Sigmoid colon (tissue), 7 donors: Measurements from ENCODE around the gene RAB31. TPM values are rescaled to one million over a fixed set of nuclear protein-coding genes. Genes with fewer than 3 reads are reported as not detected.

Experiments
- DNase-seq: peaks from one replicate; pipeline ENCODE4 v3.0.0-alpha.2; 2019
- H3K27ac ChIP-seq, 4 donors: fragments of 200-600 bp; sonication (generic); one replicate each; pipeline ENCODE4 v1.5.1; 2016 to 2019; ENCODE audit warnings: mild to moderate bottlenecking in 1 of 4
- H3K27me3 ChIP-seq, 3 donors: fragments of 200-600 bp; sonication (generic); one replicate each; pipeline ENCODE4 v1.5.1; 2019; ENCODE audit warnings: mild to moderate bottlenecking in 1 of 3
- H3K36me3 ChIP-seq, 4 donors: fragments of 200-600 bp; sonication (generic); one replicate each; pipeline ENCODE4 v1.5.1; 2016 to 2019
- H3K4me1 ChIP-seq, 4 donors: fragments of 200-600 bp; sonication (generic); one replicate each; pipeline ENCODE4 v1.5.1; 2017 to 2019
- H3K4me3 ChIP-seq, 4 donors: fragments of 200-600 bp; sonication (generic); one replicate each; pipeline ENCODE4 v1.5.1; 2017 to 2019; ENCODE audit warnings: mild to moderate bottlenecking in 2 of 4, moderate library complexity in 1 of 4
- H3K9me3 ChIP-seq, 4 donors: fragments of 200-600 bp in 3 of 4; sonication (generic) in 3 of 4; one replicate each; pipeline versions ENCODE4 v1.5.1 to v1.6.1; 2013 to 2019
- CTCF ChIP-seq, 4 experiments: fragments of 450-650 bp in 3 of 4; fragments of 200-600 bp in 1 of 4; IDR thresholded peaks; one replicate each; pipeline ENCODE4 v1.5.1; 2016 to 2019; ENCODE audit warnings: antibody characterized with exemption in 4 of 4, mild to moderate bottlenecking in 3 of 4, moderate library complexity in 2 of 4
- EP300 ChIP-seq, 4 donors: sonication (generic); formaldehyde crosslinking; IDR thresholded peaks; one replicate each; pipeline ENCODE4 v1.6.1; 2017; ENCODE audit warnings: antibody characterized with exemption in 4 of 4
- POLR2A ChIP-seq, 2 donors: fragments of 450-650 bp; IDR thresholded peaks; one replicate each; pipeline ENCODE4 v1.6.1; 2016; ENCODE audit warnings: antibody characterized with exemption in 2 of 2, mild to moderate bottlenecking in 2 of 2, moderate library complexity in 2 of 2
- POLR2AphosphoS5 ChIP-seq, 4 donors: sonication (generic); formaldehyde crosslinking; IDR thresholded peaks; one replicate each; pipeline ENCODE4 v1.6.1; 2017; ENCODE audit warnings: antibody characterized with exemption in 4 of 4
- WGBS, 2 donors: extraction: QIAGEN DNeasy Blood & Tissue Kit; methylation state at CpG; one replicate each; pipeline ENCODE4 v1.1.7; 2013; 5-methylcytosine and 5-hydroxymethylcytosine counted together
- intact Hi-C: fragments of 100-400 bp; cut with DNase I; formaldehyde crosslinking; loops from one replicate; pipeline ENCODE4 v1.15.1; 2023
- polyA plus RNA-seq, 3 donors: library from polyadenylated mRNA; stranded (reverse); fragments of 200-250 nt; gene quantifications; one replicate each; pipeline ENCODE4 v1.2.3, GENCODE V29; 2013
- total RNA-seq, 4 donors: library from RNA; depleted of rRNA; stranded (reverse); fragments of >200 nt; gene quantifications; one replicate each; pipeline ENCODE4 v1.1.0, GENCODE V29; 2016
- donor health status: healthy with polysubstance abuse.
- donor health status: Bipolar disorder and iron deficiency.
- donor health status: healthy.

RAB31 gene
- total and polyA plus RNA-seq, 7 donors = 16.2 to 74.6 (median 52.0) TPM

DNA sequence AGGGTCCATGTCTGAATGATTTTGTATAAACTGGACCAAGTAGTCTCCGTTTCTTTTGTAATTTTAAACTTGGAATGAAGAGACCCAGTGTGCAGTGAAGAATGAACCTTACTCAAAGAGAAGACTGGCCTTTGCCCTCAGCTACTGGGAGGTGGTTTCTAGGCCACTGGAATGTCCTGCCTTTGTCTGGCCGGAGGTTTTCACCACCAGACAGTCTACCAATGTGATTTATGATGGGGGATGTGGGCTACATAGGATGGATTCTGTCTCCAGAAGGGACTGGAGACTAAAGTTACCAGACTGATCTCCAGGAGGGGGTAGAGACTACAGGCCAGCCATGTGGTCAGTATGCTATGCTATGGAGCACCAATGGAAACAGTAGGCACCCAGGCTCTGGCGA lies 42.8 kb upstream of the RAB31 start:
- DNase-seq = no peak
- TF ChIP-seq POLR2AphosphoS5 (IDR thresholded peaks at IDR 0.05) = no peak
- no peak for TF ChIP-seq CTCF (IDR thresholded peaks at IDR 0.05)
- no peak for TF ChIP-seq EP300 (IDR thresholded peaks at IDR 0.05)
- TF ChIP-seq POLR2A (IDR thresholded peaks at IDR 0.05) = no peak
- Histone ChIP-seq H3K4me3 (no peak overlapping the region), H3K27ac (no peak overlapping the region), H3K4me1 (no peaks in the 10 kb centered on the region), H3K27me3 (no peaks in the 10 kb centered on the region), H3K9me3 (no peaks in the 10 kb centered on the region), H3K36me3 (no peaks in the 10 kb centered on the region)
- intact Hi-C loops = no loop called here
- 88 to 96% methylated on average over 3 of the region's 3 CpGs for WGBS, 2 donors

DNA sequence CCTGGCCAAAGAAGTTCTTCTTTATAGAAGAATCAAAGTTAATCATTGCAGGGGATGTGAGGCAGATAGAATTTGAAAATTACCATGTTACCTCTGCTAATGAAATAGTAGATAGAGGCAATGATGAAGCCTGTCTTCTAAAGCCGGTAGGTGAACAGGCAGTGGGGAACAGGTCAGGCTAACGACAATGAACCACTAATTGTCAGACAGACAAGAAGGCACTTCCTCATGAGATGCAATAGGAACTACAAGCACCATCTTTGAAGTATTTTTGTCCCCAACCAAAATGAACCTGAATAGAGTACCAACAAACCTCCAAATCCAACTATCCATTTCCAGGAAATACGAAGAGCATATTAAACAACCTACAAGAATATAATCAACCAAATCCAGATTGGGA lies 41.6 kb upstream of the RAB31 start:
- TF ChIP-seq POLR2A (IDR thresholded peaks at IDR 0.05) (no peak), CTCF (IDR thresholded peaks at IDR 0.05) (no peak), POLR2AphosphoS5 (IDR thresholded peaks at IDR 0.05) (no peak), EP300 (IDR thresholded peaks at IDR 0.05) (no peak)
- H3K27ac ChIP-seq = no peak overlapping the region
- no peaks in the 10 kb centered on the region for H3K27me3 ChIP-seq
- H3K9me3 ChIP-seq = no peaks in the 10 kb centered on the region
- no peak overlapping the region for H3K4me3 ChIP-seq
- 91 to 92% methylated on average over 3 of the region's 3 CpGs for WGBS, 2 donors
- intact Hi-C loops = no loop called here
- no peak for DNase-seq
- H3K4me1 ChIP-seq = peaks cover 0 to 4% (median 0%) of the 10 kb centered on the region in 4 donors
- no peaks in the 10 kb centered on the region for H3K36me3 ChIP-seq

DNA sequence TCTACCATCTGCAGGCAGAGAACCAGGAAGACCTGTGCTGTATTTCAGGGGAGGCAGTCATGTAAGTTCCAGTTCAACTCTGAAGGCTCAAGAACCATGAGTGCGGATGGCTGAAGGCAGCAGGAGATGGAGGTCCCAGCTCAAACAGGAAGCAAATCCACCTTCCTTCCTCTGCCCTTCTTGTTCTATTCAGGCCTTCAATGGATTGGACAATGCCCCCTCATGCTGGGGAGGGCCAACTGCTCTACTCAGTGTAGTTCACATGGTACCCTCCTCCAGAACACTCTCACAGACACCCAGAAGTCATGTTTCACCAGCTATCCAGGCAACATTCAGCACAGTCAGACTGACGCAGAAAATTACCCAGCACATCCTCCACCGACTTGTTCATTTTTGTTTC lies 39.1 kb upstream of the RAB31 start:
- intact Hi-C loops = no loop called here
- WGBS, 2 donors = 96 to 98% methylated on average over 3 of the region's 3 CpGs

DNA sequence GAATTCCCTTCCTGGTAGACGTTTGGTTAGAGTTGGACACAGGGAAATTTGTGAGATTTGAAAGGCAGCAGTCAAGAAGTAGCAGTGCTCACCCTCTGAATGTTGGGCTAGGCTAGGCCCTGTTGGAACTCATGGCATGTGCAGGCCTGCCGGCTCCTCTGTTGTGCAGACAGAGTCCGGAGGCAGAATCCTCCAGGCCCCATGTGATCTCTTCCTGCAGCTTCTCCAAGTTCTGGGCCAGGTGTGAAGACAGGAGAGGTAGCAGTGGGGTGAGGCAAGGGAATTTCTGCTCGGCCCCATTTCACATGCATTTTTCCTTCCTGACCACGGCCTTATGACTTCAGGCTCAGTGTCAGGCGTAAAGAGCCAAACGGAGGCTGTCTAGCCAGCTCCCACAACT lies 36.9 kb upstream of the RAB31 start:
- no peak overlapping the region for H3K4me3 ChIP-seq
- peaks cover 0 to 13% (median 5%) of the 10 kb centered on the region in 4 donors for H3K4me1 ChIP-seq
- H3K27me3 ChIP-seq = no peaks in the 10 kb centered on the region
- H3K9me3 ChIP-seq = no peaks in the 10 kb centered on the region
- no peak for TF ChIP-seq POLR2A (IDR thresholded peaks at IDR 0.05)
- TF ChIP-seq EP300 (IDR thresholded peaks at IDR 0.05) = no peak
- no peak for TF ChIP-seq POLR2AphosphoS5 (IDR thresholded peaks at IDR 0.05)
- no peak for TF ChIP-seq CTCF (IDR thresholded peaks at IDR 0.05)
- WGBS, 2 donors = 88 to 89% methylated on average over 7 of the region's 7 CpGs
- H3K27ac ChIP-seq = no peak overlapping the region
- intact Hi-C loops = loop anchor here (10.0 kb wide), 2 partner anchors 46 to 96 kb away; no protein-coding TSS in a partner anchor
- H3K36me3 ChIP-seq = no peaks in the 10 kb centered on the region
- DNase-seq = no peak

More for the DNA sequence above, 39.1 kb upstream of the RAB31 start:
- Histone ChIP-seq H3K9me3 (no peaks in the 10 kb centered on the region), H3K4me1 (peaks cover 0 to 13% (median 5%) of the 10 kb centered on the region in 4 donors), H3K4me3 (no peak overlapping the region), H3K27ac (no peak overlapping the region), H3K27me3 (no peaks in the 10 kb centered on the region), H3K36me3 (no peaks in the 10 kb centered on the region)
- no peak for DNase-seq
- TF ChIP-seq POLR2AphosphoS5 (IDR thresholded peaks at IDR 0.05) (no peak), CTCF (IDR thresholded peaks at IDR 0.05) (no peak), POLR2A (IDR thresholded peaks at IDR 0.05) (no peak), EP300 (IDR thresholded peaks at IDR 0.05) (no peak)
